ENCODE measurements around the gene ARHGAP11B.
"Not testable (repeated sequence)": the region's sequence is repeated elsewhere in the genome, so short reads cannot be mapped to it uniquely, and the experiment has no call there.

The ARHGAP11B gene

GRCh38 chr15:30625436-30626193 is at the start of gene ARHGAP11B:
Gene ARHGAP11B (plus strand): TSS chr15:30626128.
- peak; percentile 95 to 97 for DNase-seq

GRCh38 chr15:30579394-30579970 is 46.4 kb upstream of the ARHGAP11B start:
- DNase-seq = not testable (repeated sequence)

GRCh38 chr15:30580716-30581115 is 45.2 kb upstream of the ARHGAP11B start:
- DNase-seq = not testable (repeated sequence)

GRCh38 chr15:30598953-30599352 is 27.0 kb upstream of the ARHGAP11B start:
- peak in 1 of 2 donors; percentile 13 for DNase-seq

- not testable (repeated sequence) for DNase-seq
Observed at GRCh38 chr15:30603796-30604195, 22.1 kb upstream of the ARHGAP11B start, which contains the start of gene GOLGA8H. Gene GOLGA8H (plus strand): TSS chr15:30604028. CDS start chr15:30604126, 98 bp downstream.

- DNase-seq = not testable (repeated sequence)
Observed at GRCh38 chr15:30612271-30612670, 13.7 kb upstream of the ARHGAP11B start.

GRCh38 chr15:30621342-30621741 is 4.6 kb upstream of the ARHGAP11B start:
- peak in 1 of 2 donors; percentile 37 for DNase-seq

- DNase-seq = peak in 1 of 2 donors; percentile 23
Observed at GRCh38 chr15:30626194-30626565, 252 bp downstream of the ARHGAP11B start.

- not testable (repeated sequence) for DNase-seq
Observed at GRCh38 chr15:30626632-30627031, 704 bp downstream of the ARHGAP11B start.

- no peak for DNase-seq
Observed at GRCh38 chr15:30650012-30650929, 24.3 kb downstream of the ARHGAP11B start.

GRCh38 chr15:30661154-30661553 is 35.2 kb downstream of the ARHGAP11B start:
- DNase-seq = peak in 1 of 2 donors; percentile 42

- DNase-seq = not testable (repeated sequence)
Observed at GRCh38 chr15:30669621-30670020, 43.7 kb downstream of the ARHGAP11B start.

- no peak for DNase-seq
Observed at GRCh38 chr15:30670056-30670455, 44.1 kb downstream of the ARHGAP11B start.

GRCh38 chr15:30671309-30671708 is 45.4 kb downstream of the ARHGAP11B start:
- DNase-seq = no peak

GRCh38 chr15:30675126-30675525 is 49.2 kb downstream of the ARHGAP11B start:
- no peak for DNase-seq

- DNase-seq = not testable (repeated sequence)
Observed at GRCh38 chr15:30675891-30676290, 50.0 kb downstream of the ARHGAP11B start.

GRCh38 chr15:30680997-30681396 is 55.1 kb downstream of the ARHGAP11B start:
- DNase-seq = not testable (repeated sequence)

- DNase-seq = not testable (repeated sequence)
Observed at GRCh38 chr15:30685709-30686285, 59.9 kb downstream of the ARHGAP11B start.

GRCh38 chr15:30686651-30687050 is 60.7 kb downstream of the ARHGAP11B start:
- DNase-seq = not testable (repeated sequence)
